ENCODE measurements around the gene RPTOR.
"Not testable (repeated sequence)": the region's sequence is repeated elsewhere in the genome, so short reads cannot be mapped to it uniquely, and the experiment has no call there.

The RPTOR gene

DNA sequence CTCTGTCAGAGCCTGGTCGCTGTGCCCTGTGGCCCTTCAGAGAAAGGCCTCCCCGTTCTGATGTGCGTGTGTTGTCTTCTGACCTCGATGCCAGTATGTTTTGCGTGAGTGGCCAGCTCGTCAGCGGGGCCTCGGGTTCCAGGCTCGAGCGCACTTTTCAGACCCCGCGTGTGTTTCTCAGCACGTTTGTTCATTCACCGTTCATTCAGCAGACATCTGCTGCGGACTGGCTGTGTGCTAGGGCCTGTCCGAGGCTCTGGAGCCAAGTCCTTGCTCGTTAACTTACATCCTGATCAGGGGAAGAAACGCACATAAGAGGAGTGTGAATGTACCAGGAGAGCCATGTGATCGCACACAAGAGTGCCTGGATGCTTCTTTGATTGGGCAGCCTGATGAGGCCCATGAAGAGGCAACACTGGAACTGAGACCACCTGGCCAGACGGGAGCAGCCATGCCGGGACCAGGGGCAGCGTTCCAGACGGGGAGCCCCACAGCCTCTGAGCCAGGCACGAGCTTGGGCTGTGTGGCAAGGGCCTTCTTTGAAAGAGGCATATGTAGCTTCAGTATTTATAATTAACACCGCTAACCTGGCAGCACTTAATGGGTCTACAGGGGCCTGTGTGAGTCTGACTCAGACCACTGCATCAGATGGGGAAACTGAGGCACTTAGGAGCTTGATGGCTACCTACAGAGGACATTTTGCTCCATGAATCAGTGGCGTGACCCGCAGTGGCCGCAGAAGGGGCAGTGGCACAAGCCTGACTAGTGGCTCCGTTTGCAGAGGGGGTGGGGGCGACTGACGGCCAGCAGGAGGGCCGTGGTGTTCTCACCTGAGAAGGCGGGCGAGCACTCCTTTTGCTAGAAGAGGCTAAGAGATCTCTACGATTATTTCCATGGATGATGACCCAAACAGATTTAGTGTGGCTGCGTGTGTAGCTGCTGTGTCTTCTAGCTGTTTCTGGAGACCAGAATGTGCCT, 259.1 kb downstream of the RPTOR start:
- DNase-seq, result no peak

DNA sequence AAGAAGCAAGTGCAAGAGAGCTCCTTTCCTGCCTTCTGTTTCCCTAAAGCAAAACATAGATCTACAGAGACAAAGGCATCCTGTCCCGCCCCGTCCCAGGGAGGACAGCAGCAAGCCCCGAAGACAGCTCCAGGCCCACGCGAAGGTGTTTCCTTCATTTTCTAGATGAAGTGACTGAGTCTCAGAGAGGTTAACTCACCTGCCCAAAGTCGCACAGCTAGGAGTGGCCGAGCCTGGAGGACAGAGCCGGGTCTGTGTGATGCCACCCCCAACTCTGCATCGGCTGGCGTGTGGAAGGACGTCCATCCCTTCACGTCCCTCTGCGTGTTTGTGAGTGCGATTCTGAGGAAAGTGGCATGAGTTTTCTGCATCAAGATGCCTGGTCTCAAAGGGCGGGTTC, 259.8 kb downstream of the RPTOR start:
- no peak for DNase-seq

GRCh38 chr17:80805032-80805751, 260.6 kb downstream of the RPTOR start:
- no peak for DNase-seq

GRCh38 chr17:80807014-80807413, 262.4 kb downstream of the RPTOR start:
- no peak for DNase-seq

DNA sequence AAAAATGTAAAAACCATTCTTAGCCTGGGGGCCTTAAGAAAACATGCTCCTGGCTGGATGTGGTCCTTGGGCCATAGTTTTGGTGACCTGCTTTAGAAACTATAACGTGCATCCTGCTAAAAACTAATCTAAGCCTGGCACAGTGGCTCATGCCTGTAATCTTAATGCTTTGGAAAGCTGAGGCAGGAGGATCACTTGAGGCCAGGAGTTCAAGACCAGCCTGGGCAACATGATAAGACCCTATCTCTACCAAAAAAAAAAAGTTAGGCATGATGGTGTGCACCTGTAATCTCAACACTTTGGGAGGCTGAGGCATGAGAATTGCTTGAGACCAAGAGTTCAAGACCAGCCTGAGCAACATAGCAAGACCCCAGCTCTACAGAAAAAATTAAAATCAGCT, 263.2 kb downstream of the RPTOR start:
- no peak for DNase-seq

DNA sequence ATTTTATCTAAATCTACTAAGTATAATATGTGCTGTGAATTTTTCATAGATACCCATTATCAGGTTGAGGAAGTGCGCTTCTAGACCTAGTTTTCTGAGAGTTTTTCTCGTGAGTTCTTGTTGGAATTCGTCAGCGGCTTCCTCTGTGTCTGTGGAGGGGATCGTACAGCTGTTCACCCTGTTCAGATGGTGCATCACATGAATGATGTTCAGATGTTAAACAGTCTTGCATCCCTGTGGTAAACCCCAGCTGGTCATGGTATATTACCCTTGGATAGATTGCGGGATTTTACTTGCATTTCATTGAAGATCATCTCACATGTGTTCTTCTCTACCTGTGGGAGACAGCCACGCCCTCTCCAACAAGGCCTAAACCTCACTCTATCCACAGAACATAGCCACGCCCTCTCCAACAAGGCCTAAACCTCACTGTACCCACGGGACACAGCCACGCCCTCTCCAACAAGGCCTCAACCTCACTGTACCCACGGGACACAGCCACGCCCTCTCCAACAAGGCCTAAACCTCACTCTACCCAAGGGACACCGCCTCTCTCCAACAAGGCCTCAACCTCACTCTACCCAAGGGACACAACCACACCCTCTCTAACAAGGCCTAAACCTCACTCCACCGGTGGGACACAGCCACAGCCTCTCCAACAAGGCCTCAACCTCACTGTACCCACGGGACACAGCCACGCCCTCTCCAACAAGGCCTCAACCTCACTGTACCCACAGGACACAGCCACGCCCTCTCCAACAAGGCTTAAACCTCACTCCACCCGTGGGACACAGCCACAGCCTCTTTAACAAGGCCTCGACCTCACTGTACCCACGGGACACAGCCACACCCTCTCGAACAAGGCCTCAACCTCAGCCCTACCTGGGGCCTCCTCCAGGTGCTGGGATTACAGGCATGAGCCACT, 266.8 kb downstream of the RPTOR start:
- DNase-seq, result no peak

DNA sequence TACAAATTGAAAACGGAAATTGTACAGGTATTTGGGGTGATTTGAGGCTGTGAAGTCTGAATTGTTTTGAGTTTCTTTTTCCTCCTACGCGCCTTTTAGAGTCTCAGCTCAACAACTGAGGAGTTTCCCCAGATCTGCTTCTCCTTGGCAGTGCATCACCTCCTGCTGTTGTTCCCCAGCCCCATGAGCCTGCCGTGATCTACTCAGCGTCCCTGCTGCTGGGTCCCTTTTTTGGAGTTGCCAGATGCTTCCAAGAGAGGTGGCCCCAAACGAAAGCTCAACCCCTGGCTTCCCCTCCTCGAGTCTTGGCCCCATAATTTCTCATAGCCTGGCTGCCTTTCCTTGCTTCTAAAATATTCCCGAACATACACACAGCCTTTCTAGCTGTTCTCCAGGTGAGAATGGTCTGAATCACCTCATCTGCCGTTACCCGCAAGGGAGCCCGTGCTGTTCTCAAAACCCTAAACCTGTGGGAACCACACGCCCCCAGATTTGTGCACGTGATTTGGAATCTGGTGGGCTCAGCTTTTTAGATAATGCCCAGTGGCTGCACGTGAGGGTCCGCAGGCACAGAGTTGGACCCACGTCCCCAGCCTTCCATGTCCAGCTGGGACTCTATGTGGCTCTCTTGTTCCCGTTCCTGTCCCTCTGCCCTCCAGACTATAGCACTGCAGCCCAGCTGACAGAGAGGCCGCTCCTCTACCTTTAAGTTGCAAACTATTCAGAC, 267.9 kb downstream of the RPTOR start:
- DNase-seq, result no peak

GRCh38 chr17:80813318-80813717, 268.7 kb downstream of the RPTOR start:
- no peak for DNase-seq

GRCh38 chr17:80814491-80814890, 269.9 kb downstream of the RPTOR start:
- DNase-seq, result no peak

- no peak for DNase-seq
These were observed 270.6 kb downstream of the RPTOR start for GRCh38 chr17:80815151-80815681.

DNA sequence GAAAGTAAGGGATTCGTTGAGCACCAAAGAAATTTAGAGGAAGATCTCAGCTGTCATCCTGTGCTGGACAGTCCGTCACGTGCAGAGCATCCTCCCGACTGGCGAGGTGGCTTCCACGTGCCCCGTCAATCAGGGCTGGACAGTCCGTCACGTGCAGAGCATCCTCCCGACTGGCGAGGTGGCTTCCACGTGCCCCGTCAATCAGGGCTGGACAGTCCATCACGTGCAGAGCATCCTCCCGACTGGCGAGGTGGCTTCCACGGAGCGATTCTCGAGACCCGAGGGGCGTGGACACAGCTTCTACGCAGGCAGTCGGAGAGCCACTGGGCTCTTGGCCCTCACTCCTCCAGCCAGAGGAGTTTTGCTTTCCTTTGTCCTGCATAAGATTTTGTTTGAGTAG, 271.1 kb downstream of the RPTOR start:
- DNase-seq, result not testable (repeated sequence)

- DNase-seq, result no peak
These were observed 271.8 kb downstream of the RPTOR start for GRCh38 chr17:80816241-80817103.

- DNase-seq, result no peak
These were observed 272.7 kb downstream of the RPTOR start for GRCh38 chr17:80817321-80817845.

- DNase-seq, result peak; percentile 27
These were observed 273.2 kb downstream of the RPTOR start for GRCh38 chr17:80817861-80818260.

GRCh38 chr17:80818871-80819270, 274.2 kb downstream of the RPTOR start:
- no peak for DNase-seq

- DNase-seq, result no peak
These were observed 275.0 kb downstream of the RPTOR start for GRCh38 chr17:80819422-80820164.

DNA sequence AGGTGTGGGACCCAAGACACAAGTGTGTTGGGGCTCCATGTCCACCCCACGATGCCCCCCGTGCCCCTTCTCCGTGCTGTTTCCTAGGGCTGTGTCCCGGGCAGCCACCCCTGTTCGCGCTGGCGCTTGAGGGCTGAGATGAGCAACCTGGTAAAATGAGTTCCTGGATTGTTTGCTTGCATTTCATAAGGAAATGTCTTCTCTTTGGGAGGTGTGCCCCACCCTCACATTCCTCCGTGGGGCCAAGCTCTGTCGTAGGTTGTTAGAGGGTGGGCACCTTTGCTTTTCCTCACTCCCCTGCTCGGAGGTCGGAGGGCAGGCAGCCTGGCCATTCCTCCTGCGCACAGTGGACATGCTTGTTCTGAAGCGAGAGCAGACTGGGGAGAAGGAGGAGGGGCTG, 275.7 kb downstream of the RPTOR start:
- DNase-seq, result no peak

GRCh38 chr17:80821546-80821945, 276.9 kb downstream of the RPTOR start:
- no peak for DNase-seq

DNA sequence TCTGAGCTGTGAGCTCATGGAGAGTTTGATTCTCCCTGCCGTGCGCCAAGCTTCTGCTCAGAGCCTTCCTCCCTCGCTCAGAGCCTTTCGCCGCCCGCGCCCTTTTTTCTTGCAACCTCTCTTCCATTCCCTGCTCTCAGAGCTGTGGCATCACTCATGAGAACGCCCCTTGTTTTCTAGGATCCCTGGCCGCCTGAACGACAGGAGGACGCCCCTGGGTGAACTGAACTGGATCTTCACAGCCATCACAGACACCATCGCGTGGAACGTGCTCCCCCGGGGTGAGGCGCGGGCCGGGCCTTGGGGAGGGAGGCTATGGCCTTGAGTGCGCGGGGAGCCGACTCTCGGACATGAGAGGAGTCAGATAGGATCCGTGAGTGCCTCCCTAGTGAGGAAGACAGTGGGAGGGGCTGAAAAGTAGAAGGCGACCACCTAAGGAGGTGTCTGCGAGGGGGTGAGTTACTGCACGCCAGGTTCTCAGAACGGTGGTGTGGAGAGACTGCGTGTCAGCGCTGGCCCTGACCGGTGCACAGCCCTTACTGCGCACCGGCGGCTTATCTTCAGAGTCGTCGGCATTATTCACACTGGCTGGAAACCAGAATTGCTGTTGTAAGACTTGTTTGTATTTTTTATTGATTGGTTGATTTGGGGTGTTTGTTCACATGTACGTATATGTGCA, 277.5 kb downstream of the RPTOR start:
- DNase-seq, result no peak
